ENCODE data around the gene WDR26. TPM values are rescaled to one million over a fixed set of nuclear protein-coding genes. Genes with fewer than 3 reads are reported as not detected.

The WDR26 gene
- total and polyA plus RNA-seq, 9 of the 15 experiments (the other 6 are each of a cell fraction or from before 2014, with no cell fraction given): 11.5 to 66.0 (median 39.8) TPM

GRCh38 chr1:224429616-224430326 lies 4.8 kb downstream of the WDR26 start (continued):
- no peak for TF ChIP-seq ZNF449 (CRISPR knock-in tag; IDR thresholded peaks at IDR 0.05)
- no peak for TF ChIP-seq RBM14 (IDR thresholded peaks at IDR 0.05; ENCODE audit: borderline replicate concordance, insufficient read depth, low read depth, low read length)
- no peak for TF ChIP-seq XRCC4 (IDR thresholded peaks at IDR 0.05; ENCODE audit: extremely low read depth, insufficient read depth, insufficient read length)
- TF ChIP-seq ILF3 (IDR thresholded peaks at IDR 0.05; ENCODE audit: borderline replicate concordance): 0 out of 2 replicates have a peak, but pooled peaks have one; percentile 39
- no peak for TF ChIP-seq ZBTB5 (IDR thresholded peaks at IDR 0.05)
- 0 out of 2 replicates have a peak, but pooled peaks have one; percentile 34 for TF ChIP-seq ZNF668 (CRISPR knock-in tag; IDR thresholded peaks at IDR 0.05)
- TF ChIP-seq GABPB2 (CRISPR knock-in tag; conservative IDR thresholded peaks at IDR 0.05): no peak
- no peak for TF ChIP-seq USF2 (CRISPR knock-in tag; IDR thresholded peaks at IDR 0.05)
- peak; percentile 4; the same call in 1 of the 2 replicates for TF ChIP-seq THRA (IDR thresholded peaks at IDR 0.05)
- TF ChIP-seq ILK (tag; IDR thresholded peaks at IDR 0.05; ENCODE audit: borderline replicate concordance, low read depth): no peak
- TF ChIP-seq ZNF512 (tag; IDR thresholded peaks at IDR 0.05): peak; percentile 60; the same call in 1 of the 2 replicates

All from K562 (cell line).